Left forelimb (tissue), 1 donor: ENCODE data around the gene TMEM132D.

Source experiments
- DNase-seq: peaks from one replicate; pipeline ENCODE4 v3.0.0-alpha.2; 2018; ENCODE audit warnings: low spot score

The TMEM132D gene

DNA sequence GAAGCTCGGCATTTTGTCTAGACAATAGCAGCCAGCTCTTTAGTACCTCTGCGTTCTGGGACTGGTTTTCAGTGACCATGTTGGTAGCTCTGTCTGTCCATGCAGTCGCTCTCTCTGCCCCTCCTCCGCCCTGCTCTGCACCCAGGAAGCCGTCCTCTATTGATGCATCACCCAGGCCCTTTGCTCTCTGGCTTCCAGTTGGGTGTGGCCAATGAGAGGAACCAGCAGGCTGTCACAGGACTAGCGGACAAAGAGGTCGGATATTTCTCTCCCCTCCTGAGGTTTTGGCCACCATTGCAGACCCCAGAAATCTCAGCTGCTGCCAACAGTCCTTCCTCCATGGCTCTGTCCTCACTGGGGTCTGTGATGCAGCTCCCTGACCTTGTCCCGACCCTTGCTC lies 180.6 kb downstream of the TMEM132D start:
- DNase-seq = no peak

- no peak for DNase-seq
Observed at GRCh38 chr12:129720618-129721017, 183.2 kb downstream of the TMEM132D start.

- no peak for DNase-seq
Observed at GRCh38 chr12:129719416-129719815, 184.4 kb downstream of the TMEM132D start.

DNA sequence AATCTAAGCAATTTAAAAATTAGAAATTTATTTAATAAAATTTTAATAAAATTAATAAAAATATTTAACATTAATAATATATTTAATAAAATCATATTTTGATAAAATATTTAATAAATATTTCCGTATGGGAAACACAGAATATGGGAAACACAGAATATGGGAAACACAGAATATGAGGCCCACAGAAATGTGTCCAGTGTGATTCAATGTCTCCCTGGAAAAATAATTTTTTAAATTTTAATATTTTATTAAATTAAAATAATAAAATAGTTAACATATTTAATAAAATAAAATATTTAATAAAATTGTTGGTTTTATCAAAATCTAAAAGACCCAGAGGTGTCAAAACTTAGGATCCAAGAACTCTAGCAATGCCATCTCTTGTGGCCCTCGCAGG lies 186.4 kb downstream of the TMEM132D start:
- DNase-seq = no peak

DNA sequence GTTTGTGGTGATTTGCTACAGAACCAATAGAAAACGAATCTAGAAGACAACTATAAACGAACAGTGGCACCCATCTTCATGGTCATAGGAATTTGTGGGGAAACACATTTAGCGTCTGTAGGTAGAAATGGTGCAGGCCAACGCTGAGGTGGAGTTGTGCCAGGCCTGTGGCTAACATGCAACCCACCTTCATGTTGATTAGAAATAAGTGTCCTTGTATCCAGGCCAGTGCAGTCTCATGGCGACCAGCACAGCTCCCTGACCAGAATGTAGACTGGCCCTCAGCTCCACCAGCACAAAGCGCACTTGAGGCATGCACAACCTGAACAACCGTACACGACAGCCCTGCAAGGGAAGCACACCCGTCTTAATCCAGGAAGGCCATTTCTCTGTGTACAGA lies 187.0 kb downstream of the TMEM132D start:
- no peak for DNase-seq

DNA sequence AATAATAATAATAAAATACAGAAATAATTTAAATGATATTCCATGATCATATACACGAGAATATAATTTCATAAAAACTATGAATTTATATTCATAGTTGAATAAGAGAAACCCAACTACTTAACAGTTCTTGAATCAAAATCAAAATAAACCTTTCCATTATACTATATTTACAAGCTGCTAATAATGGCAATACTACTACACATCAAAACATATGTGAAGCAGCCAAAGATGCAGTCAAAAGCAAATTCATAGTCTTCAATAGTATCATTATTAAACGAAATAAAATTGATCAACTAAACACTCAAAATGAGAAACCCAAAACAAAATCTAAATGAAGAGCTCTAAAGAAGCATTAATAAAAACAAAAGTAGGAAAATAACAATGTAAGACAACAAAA lies 197.1 kb downstream of the TMEM132D start:
- no peak for DNase-seq

DNA sequence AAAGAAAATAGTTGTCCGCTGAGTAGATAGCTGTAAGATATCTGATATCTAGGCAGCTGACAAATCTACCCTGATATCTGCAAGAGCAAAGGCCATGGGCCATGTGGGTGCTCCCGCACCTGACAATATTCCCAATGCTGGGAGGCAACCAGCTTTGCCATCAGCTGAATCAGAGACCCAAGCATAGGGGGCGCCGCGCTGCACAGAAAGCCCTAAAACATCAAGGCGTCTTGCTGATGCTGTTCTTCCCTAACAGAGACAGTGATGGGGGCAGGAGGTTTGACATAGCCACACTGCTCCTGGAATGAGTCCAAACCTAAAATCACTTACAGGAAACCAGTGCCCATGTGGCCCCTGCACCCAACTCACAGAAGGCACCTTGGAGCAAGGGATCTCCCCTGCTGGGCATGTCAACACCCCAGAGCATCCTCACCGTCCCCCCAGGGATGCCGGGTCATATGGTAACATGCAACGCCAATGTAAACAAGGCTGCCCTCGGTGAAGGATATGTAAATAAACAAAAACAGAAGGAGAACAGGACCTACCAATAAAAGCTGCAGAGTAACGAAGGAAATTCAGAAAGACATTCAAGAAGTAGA lies 199.5 kb downstream of the TMEM132D start:
- DNase-seq = no peak

DNA sequence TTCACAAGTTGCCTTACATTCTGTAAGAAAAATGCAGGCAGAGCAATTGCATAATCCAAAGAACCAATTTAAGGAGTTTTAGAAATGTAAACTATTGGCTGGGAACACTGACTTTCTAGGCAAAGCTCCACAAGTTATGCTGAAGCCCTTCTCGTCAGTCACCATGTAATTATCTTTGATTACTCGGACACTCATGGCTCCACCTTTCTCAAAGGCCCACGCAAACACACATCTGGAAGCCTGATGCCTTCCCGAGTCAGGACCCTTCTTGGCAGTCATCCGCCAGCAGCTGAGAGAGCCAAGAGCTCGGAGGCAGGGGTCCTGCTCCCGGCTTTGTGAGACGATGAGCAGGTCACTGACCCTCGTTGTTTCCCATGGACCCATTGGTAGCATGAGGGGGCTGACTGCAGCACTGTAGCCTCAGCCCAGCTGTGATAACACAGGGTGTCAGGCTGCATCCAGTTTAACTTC lies 202.2 kb downstream of the TMEM132D start:
- no peak for DNase-seq

DNA sequence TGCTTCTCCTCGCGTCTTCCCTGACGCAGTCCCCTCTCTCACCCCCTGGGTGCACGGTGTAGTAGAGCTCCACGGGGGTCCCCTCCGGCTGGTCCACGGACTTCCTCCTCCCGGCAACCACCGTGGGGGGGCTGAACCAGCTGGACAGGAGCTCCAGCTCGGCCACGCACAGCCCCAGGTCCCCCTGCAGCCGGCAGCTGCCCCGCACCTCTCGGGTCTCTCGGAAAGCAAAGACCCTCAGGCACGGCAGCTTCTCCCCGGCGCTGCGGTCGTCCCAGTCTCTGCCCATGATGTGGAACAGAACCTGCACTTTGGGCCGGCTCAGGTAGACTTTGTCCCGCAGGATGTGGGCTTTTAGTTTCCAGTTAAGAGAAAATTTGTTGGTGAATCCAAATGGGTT lies 203.8 kb downstream of the TMEM132D start:
- DNase-seq = no peak

- DNase-seq = no peak
Observed at GRCh38 chr12:129696926-129697325, 206.9 kb downstream of the TMEM132D start.

DNA sequence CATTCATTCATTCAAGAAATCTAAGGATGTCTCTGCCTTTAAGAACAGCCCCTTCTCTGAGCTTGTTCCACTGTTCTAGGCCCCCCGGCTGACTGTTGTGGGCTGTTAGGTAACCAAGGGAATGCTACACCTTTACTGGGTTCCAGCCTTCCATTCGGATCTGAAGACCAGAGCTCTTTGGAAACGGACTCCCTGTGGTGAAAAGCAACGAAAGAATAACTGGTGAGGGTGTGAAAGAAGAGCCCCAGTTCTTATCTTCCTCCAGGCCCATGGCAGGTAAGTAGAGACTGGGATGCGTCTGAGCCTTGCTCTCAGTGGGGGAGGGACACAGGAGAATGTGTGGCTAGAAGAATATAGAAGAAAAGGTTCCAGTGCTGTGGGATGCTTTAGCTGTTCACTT lies 207.4 kb downstream of the TMEM132D start:
- no peak for DNase-seq

DNA sequence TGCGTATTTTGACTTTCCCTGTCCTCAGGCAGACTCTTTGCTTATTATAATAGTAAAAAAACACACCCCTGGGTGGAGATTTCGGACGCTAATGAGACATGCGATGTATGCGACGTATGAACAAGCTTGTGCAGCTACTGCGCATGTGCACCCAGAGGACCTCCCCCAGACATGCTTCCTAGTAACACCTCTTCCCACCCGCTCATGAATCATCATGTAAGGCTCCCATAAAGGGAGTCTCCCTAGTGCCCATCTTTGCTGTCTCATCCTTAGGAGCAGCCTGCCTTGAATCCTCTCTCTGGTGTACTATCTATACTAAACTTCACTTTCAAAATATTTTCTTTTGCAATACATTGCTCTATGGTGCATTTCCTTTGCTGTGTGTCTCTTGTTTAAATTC lies 210.1 kb downstream of the TMEM132D start:
- no peak for DNase-seq

DNA sequence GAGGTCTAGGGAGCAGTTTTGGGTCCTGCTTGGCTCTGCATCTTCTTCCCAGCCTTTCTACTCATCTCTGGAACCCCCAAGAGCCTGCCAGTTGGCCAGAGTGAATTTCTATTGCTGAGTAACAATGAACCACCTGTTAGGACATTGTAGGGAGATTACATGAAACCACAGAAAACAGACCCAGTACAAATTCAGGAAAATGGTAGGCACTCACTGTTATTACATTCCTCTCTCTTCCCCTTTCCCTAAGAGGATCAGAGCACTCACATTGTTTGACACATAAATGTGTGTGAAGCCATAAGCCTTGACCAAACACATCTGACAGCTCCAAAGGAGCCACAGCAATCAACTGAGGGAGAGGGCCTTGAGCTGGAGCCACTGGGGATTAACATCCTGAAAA lies 216.1 kb downstream of the TMEM132D start:
- DNase-seq = no peak

- DNase-seq = no peak
Observed at GRCh38 chr12:129681830-129682229, 222.0 kb downstream of the TMEM132D start.

- no peak for DNase-seq
Observed at GRCh38 chr12:129681151-129681550, 222.7 kb downstream of the TMEM132D start.

DNA sequence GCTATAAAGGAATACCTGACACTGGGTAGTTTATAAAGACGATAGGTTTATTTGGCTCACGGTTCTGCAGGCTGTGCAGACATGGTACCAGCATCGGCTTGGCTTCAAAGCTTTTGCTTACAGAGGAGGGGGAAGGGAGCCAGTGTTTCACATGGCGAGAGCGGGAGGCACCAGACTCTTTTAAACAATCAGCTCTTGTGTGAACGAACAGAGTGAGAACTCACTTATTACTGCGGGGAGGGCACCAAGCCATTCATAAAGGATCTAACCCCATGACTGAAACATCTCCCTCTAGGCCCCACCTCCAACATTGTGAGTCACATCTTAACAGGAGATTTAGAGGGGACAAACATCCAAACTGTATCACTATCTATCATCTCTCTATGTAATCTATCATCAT lies 227.4 kb downstream of the TMEM132D start:
- no peak for DNase-seq

DNA sequence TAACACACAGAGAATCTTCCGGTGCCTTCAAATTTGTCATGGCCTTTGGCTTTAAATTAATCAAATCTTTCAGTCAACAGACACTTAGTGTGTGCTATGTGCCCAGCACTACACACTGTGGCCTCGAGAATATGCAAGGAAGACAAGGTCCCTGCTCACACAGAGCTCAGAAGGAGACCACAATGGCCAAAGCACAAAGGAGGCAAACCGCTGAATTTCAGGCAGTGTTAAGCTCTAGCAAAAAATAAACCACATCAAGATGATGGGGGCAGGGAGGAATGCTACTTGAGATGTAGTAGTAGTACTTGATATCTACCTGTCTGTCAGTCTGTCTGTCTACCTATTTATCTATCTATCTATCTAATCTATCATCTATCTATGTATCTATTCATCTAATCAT lies 227.9 kb downstream of the TMEM132D start:
- no peak for DNase-seq

GRCh38 chr12:129675496-129675895 lies 228.3 kb downstream of the TMEM132D start:
- DNase-seq = no peak

DNA sequence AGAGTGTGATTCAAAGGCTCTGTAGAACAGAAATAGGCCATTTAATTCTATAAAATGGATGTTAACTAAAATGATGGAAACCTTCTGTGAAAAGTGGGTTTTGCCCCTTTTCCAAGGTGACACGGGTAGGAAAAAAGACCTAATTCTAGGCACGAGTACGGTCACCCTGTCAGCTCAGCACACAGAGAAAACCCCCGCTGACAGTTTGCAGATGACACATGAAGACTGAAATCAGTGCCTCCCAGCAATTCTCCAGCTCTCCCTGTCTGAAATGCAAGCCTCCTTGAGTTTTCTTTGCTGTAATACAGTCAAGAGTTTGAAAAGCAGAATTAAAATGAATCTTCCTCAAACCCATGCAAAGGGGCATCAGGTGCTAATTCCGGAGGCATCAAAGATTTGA lies 230.0 kb downstream of the TMEM132D start:
- DNase-seq = no peak

DNA sequence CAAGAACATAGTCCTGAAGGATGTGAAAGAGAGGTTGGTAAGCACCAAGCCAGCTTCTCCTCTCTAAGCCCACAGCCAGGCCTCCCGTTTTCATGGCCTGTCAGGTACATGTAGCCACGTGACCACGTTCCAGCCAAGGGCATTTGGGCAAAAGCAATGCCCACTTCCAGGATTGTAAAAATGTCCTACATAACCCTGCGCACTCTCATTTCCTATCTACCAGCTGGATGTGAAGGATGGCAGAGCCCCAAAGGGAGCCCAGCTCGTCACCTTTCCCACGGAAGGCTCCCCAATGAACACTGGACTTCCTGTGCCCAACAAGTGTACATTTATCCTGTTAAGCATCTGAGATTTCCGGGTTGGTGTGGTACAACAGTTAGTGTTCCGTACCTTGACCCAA lies 231.7 kb downstream of the TMEM132D start:
- DNase-seq = no peak

DNA sequence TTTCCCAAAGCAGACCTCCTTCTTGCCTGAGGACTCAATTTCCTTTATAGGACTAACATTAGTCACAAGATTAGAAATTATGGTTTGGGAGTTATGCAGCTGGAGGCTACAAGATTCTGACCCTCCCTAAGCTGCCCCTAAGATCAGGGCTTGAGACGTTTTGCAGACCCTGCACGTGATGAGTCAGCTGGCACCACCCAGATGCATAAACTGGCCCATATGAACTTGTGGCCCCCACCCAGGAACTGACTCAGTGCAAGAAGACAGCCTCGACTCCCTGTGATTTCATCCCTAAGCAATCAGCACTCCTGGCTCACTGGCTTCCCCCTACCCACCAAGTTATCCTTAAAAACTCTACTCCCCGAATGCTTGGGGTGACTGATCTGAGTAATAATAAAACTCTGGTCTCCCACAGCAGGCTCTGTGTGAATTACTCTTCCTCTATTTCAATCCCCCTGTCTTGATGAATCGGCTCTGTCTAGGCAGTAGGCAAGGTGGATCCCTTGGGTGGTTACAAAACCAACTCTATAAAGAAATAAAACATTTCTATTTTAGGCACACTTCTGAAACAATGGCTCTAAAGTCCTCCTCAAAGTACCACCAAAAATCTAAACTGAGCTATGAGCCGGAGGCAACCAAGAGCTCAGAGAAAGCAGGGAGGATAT lies 233.4 kb downstream of the TMEM132D start:
- DNase-seq = no peak

- DNase-seq = no peak
Observed at GRCh38 chr12:129665414-129665813, 238.4 kb downstream of the TMEM132D start.

DNA sequence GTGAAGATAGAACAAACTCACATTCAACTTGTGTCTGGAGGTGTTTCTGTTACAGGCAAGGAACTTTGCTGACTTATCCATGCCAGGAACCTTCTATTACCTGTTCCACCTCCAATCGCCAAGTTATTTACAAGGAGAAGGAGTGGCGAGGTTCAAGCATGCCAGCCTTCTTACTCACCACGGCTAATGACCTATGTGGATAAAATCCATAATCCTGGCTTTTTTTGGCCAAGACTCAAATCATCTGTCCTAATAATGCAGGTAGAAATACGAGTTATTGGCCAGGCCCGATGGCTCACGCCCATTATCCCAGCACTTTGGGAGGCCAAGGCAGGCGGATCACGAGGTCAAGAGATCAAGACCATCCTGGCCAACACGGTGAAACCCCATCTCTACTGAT lies 241.6 kb downstream of the TMEM132D start:
- DNase-seq = no peak

GRCh38 chr12:129660946-129661345 lies 242.9 kb downstream of the TMEM132D start:
- DNase-seq = no peak
